Transverse colon (tissue), 4 donors: ENCODE measurements around the gene CD6.

ENCODE experiments used
- EP300 ChIP-seq: sonication (generic); formaldehyde crosslinking; IDR thresholded peaks from one replicate; pipeline ENCODE4 v1.6.1; 2017; ENCODE audit warnings: antibody characterized with exemption, low read depth
- POLR2A ChIP-seq: fragments of 450-650 bp; IDR thresholded peaks from one replicate; pipeline ENCODE4 v1.6.1; 2016; ENCODE audit warnings: antibody characterized with exemption, mild to moderate bottlenecking, moderate library complexity
- POLR2AphosphoS5 ChIP-seq, 3 donors: sonication (generic); formaldehyde crosslinking; IDR thresholded peaks; one replicate each; pipeline ENCODE4 v1.6.1; 2016; ENCODE audit warnings: antibody characterized with exemption in 3 of 3
- TF ChIP-seq, protein P1 (sequence below), 5 experiments: fragments of 200-600 bp in 3 of 5; fragments of 450-650 bp in 2 of 5; sonication (generic) in 3 of 5; IDR thresholded peaks; 1 replicate in 2 of 5; 2 replicates in 3 of 5; pipeline ENCODE4 v1.5.1; 2016 to 2017; ENCODE audit warnings: antibody characterized with exemption in 5 of 5, inconsistent platforms in 3 of 5, mild to moderate bottlenecking in 2 of 5, moderate library complexity in 1 of 5

DNA sequence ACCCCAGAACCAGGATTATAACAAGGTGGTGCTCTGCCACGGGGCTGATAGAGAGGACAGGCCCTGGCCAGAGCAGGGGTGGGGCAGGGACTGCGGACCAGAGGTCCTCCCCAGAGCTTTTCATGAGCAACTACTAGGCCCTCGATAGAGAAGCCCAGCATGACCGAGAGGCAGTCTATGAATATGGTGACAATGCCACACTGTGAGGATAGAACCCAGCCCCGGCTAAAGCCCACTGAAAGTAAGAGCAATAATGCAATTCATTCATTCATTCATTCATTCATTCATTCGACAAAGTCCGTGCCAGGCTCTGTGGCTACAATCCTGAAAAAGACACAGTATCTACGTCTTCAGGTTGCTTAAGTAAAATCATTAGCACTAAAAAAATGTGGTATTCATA lies 95.2 kb downstream of the CD6 start:
- TF ChIP-seq, protein P1, sequence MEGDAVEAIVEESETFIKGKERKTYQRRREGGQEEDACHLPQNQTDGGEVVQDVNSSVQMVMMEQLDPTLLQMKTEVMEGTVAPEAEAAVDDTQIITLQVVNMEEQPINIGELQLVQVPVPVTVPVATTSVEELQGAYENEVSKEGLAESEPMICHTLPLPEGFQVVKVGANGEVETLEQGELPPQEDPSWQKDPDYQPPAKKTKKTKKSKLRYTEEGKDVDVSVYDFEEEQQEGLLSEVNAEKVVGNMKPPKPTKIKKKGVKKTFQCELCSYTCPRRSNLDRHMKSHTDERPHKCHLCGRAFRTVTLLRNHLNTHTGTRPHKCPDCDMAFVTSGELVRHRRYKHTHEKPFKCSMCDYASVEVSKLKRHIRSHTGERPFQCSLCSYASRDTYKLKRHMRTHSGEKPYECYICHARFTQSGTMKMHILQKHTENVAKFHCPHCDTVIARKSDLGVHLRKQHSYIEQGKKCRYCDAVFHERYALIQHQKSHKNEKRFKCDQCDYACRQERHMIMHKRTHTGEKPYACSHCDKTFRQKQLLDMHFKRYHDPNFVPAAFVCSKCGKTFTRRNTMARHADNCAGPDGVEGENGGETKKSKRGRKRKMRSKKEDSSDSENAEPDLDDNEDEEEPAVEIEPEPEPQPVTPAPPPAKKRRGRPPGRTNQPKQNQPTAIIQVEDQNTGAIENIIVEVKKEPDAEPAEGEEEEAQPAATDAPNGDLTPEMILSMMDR (IDR thresholded peaks at IDR 0.05), result no peak
- TF ChIP-seq POLR2A (no peak), POLR2AphosphoS5 (IDR thresholded peaks at IDR 0.05) (no peak), EP300 (no peak)
